ENCODE measurements around the gene PEX5L.
A peak's percentile ranks its signal among the peaks of the same experiment; 100 is the strongest.
"Not testable (repeated sequence)": the region's sequence is repeated elsewhere in the genome, so short reads cannot be mapped to it uniquely, and the experiment has no call there.

Gene PEX5L

GRCh38 chr3:179809639-179810038 is 227.1 kb downstream of the PEX5L start:
- Histone ChIP-seq H3K4me1 (peaks cover 0 to 7% (median 0%) of the 10 kb centered on the region in 10 experiments; a peak in 3 of 20 replicates), H3K4me2 (no peak overlapping the region), H3K27ac (no peak overlapping the region), H4K20me1 (no peaks in the 10 kb centered on the region), H3K9ac (no peak overlapping the region), H3K9me3 (replicated peaks in 1 of 11) (peaks cover 0 to 8% (median 5%) of the 10 kb centered on the region in 11 experiments; a peak in 6 of 22 replicates), H3K4me3 (no peak overlapping the region), H3K36me3 (no peaks in the 10 kb centered on the region), H3K27me3 (no peaks in the 10 kb centered on the region)
- TF ChIP-seq Cebpa-rat (IDR thresholded peaks at IDR 0.05) = no peak

GRCh38 chr3:179807588-179807987 is 229.1 kb downstream of the PEX5L start:
- Histone ChIP-seq H3K4me1 (peaks cover 0 to 7% (median 0%) of the 10 kb centered on the region in 10 experiments; a peak in 3 of 20 replicates), H3K27me3 (no peaks in the 10 kb centered on the region), H3K27ac (no peak overlapping the region), H3K4me2 (no peak overlapping the region), H3K36me3 (no peaks in the 10 kb centered on the region), H3K9ac (no peak overlapping the region), H3K4me3 (no peak overlapping the region), H4K20me1 (no peaks in the 10 kb centered on the region), H3K9me3 (replicated peaks in 1 of 11) (peaks cover 0 to 8% (median 5%) of the 10 kb centered on the region in 11 experiments; a peak in 6 of 22 replicates)
- no peak for TF ChIP-seq Cebpa-rat (IDR thresholded peaks at IDR 0.05)

- H3K27me3 ChIP-seq = no peaks in the 10 kb centered on the region
- H3K27ac ChIP-seq = no peak overlapping the region
- H3K4me2 ChIP-seq = no peak overlapping the region
- peaks cover 0 to 8% (median 5%) of the 10 kb centered on the region in 11 experiments; a peak in 6 of 22 replicates for H3K9me3 ChIP-seq (replicated peaks in 1 of 11)
- H3K4me1 ChIP-seq = peaks cover 0 to 14% (median 0%) of the 10 kb centered on the region in 10 experiments; a peak in 6 of 20 replicates
- TF ChIP-seq Cebpa-rat (IDR thresholded peaks at IDR 0.05) = no peak
- no peak overlapping the region for H3K9ac ChIP-seq
- no peak overlapping the region for H3K4me3 ChIP-seq
- no peaks in the 10 kb centered on the region for H4K20me1 ChIP-seq
- H3K36me3 ChIP-seq = no peaks in the 10 kb centered on the region
Observed at GRCh38 chr3:179806177-179806576, 230.6 kb downstream of the PEX5L start.

GRCh38 chr3:179801856-179802255 is 234.9 kb downstream of the PEX5L start:
- Histone ChIP-seq H3K4me2 (peak overlapping the region in 1 of 11 experiments; percentile 42; a peak in 2 of 22 replicates), H3K27me3 (no peaks in the 10 kb centered on the region), H3K4me3 (no peak overlapping the region), H3K4me1 (peaks cover 0 to 25% (median 0%) of the 10 kb centered on the region in 10 experiments; a peak in 5 of 20 replicates), H4K20me1 (no peaks in the 10 kb centered on the region), H3K36me3 (no peaks in the 10 kb centered on the region), H3K9me3 (replicated peaks in 1 of 11) (no peaks in the 10 kb centered on the region), H3K9ac (no peak overlapping the region), H3K27ac (peak overlapping the region in 1 of 11 experiments; percentile 42; a peak in 2 of 22 replicates)
- TF ChIP-seq Cebpa-rat (IDR thresholded peaks at IDR 0.05) = no peak

GRCh38 chr3:179801263-179801662 is 235.5 kb downstream of the PEX5L start:
- H3K27ac ChIP-seq = peak overlapping the region in 1 of 11 experiments; percentile 42; a peak in 1 of 22 replicates
- peak in 3 of 11 experiments; percentile 23 to 41 (median 30); a peak in 1 of 22 replicates for TF ChIP-seq Cebpa-rat (IDR thresholded peaks at IDR 0.05)
- H3K4me2 ChIP-seq = peak overlapping the region in 2 of 11 experiments; percentile 15 to 42; a peak in 3 of 22 replicates

GRCh38 chr3:179797192-179797591 is 239.5 kb downstream of the PEX5L start:
- Histone ChIP-seq H3K4me3 (no peak overlapping the region), H3K9ac (no peak overlapping the region), H3K27me3 (no peaks in the 10 kb centered on the region), H3K4me2 (no peak overlapping the region), H3K27ac (no peak overlapping the region), H3K4me1 (peaks cover 0 to 21% (median 0%) of the 10 kb centered on the region in 10 experiments; a peak in 5 of 20 replicates), H4K20me1 (no peaks in the 10 kb centered on the region), H3K9me3 (replicated peaks in 1 of 11) (no peaks in the 10 kb centered on the region), H3K36me3 (no peaks in the 10 kb centered on the region)
- no peak for TF ChIP-seq Cebpa-rat (IDR thresholded peaks at IDR 0.05)

More at GRCh38 chr3:179801263-179801662, 235.5 kb downstream of the PEX5L start:
- no peak overlapping the region for H3K9ac ChIP-seq
- H3K36me3 ChIP-seq = no peaks in the 10 kb centered on the region
- no peaks in the 10 kb centered on the region for H3K27me3 ChIP-seq
- H4K20me1 ChIP-seq = no peaks in the 10 kb centered on the region
- no peaks in the 10 kb centered on the region for H3K9me3 ChIP-seq (replicated peaks in 1 of 11)
- no peak overlapping the region for H3K4me3 ChIP-seq
- peaks cover 0 to 25% (median 0%) of the 10 kb centered on the region in 10 experiments; a peak in 5 of 20 replicates for H3K4me1 ChIP-seq

GRCh38 chr3:179796421-179796820 is 240.3 kb downstream of the PEX5L start:
- Histone ChIP-seq H3K36me3 (no peaks in the 10 kb centered on the region), H3K9ac (no peak overlapping the region), H4K20me1 (no peaks in the 10 kb centered on the region), H3K4me3 (no peak overlapping the region), H3K4me2 (no peak overlapping the region), H3K4me1 (peaks cover 0 to 13% (median 0%) of the 10 kb centered on the region in 10 experiments; a peak in 5 of 20 replicates), H3K27me3 (no peaks in the 10 kb centered on the region), H3K9me3 (replicated peaks in 1 of 11) (no peaks in the 10 kb centered on the region), H3K27ac (no peak overlapping the region)
- no peak for TF ChIP-seq Cebpa-rat (IDR thresholded peaks at IDR 0.05)

- Histone ChIP-seq H3K4me1 (no peaks in the 10 kb centered on the region), H3K27me3 (no peaks in the 10 kb centered on the region), H3K9ac (no peak overlapping the region), H3K36me3 (peaks cover 0 to 6% (median 5%) of the 10 kb centered on the region in 11 experiments; a peak in 11 of 22 replicates), H3K27ac (no peak overlapping the region), H3K9me3 (replicated peaks in 1 of 11) (no peaks in the 10 kb centered on the region), H3K4me3 (no peak overlapping the region), H3K4me2 (no peak overlapping the region), H4K20me1 (no peaks in the 10 kb centered on the region)
- no peak for TF ChIP-seq Cebpa-rat (IDR thresholded peaks at IDR 0.05)
Observed at GRCh38 chr3:179794355-179794754, 242.4 kb downstream of the PEX5L start.

- H3K9me3 ChIP-seq (replicated peaks in 1 of 11) = no peaks in the 10 kb centered on the region
- TF ChIP-seq Cebpa-rat (IDR thresholded peaks at IDR 0.05) = no peak
- no peaks in the 10 kb centered on the region for H3K27me3 ChIP-seq
- no peak overlapping the region for H3K4me2 ChIP-seq
- H3K9ac ChIP-seq = no peak overlapping the region
- H3K36me3 ChIP-seq = peaks cover 0 to 29% (median 23%) of the 10 kb centered on the region in 11 experiments; a peak in 19 of 22 replicates
- no peak overlapping the region for H3K27ac ChIP-seq
- H4K20me1 ChIP-seq = no peaks in the 10 kb centered on the region
- H3K4me1 ChIP-seq = no peaks in the 10 kb centered on the region
- no peak overlapping the region for H3K4me3 ChIP-seq
Observed at GRCh38 chr3:179791793-179792192, 244.9 kb downstream of the PEX5L start.

- Histone ChIP-seq H3K4me2 (no peak overlapping the region), H3K9me3 (replicated peaks in 1 of 11) (no peaks in the 10 kb centered on the region), H3K9ac (no peak overlapping the region), H3K4me1 (no peaks in the 10 kb centered on the region), H3K36me3 (peaks cover 14 to 55% (median 47%) of the 10 kb centered on the region in 11 experiments; a peak in 21 of 22 replicates), H3K27me3 (no peaks in the 10 kb centered on the region), H3K27ac (no peak overlapping the region), H4K20me1 (no peaks in the 10 kb centered on the region), H3K4me3 (no peak overlapping the region)
- TF ChIP-seq Cebpa-rat (IDR thresholded peaks at IDR 0.05) = no peak
Observed at GRCh38 chr3:179788996-179789395, 247.7 kb downstream of the PEX5L start.

- not testable (repeated sequence) for H3K4me3 ChIP-seq, H3K4me2 ChIP-seq, H3K27ac ChIP-seq, H3K9ac ChIP-seq, H3K27me3 ChIP-seq, H4K20me1 ChIP-seq, H3K4me1 ChIP-seq
- peaks cover 0 to 22% (median 5%) of the 10 kb centered on the region in 11 experiments; a peak in 7 of 22 replicates for H3K9me3 ChIP-seq (replicated peaks in 1 of 11)
- peaks cover 64 to 99% (median 88%) of the 10 kb centered on the region in 11 experiments for H3K36me3 ChIP-seq
Observed at GRCh38 chr3:179782841-179783240, 253.9 kb downstream of the PEX5L start.
